Skeletal muscle cell (primary cell): ENCODE results near the gene SCUBE1.

Experiments used
- DNase-seq: peaks from one replicate; pipeline ENCODE4 v3.0.0-alpha.2; 2010; ENCODE audit warnings: low read depth
- H3K4me3 ChIP-seq: 2 replicates; pipeline ENCODE4 v1.5.1; 2011; ENCODE audit warnings: low read depth, mild to moderate bottlenecking, control low read depth, low read length, moderate library complexity

SCUBE1 gene

DNA sequence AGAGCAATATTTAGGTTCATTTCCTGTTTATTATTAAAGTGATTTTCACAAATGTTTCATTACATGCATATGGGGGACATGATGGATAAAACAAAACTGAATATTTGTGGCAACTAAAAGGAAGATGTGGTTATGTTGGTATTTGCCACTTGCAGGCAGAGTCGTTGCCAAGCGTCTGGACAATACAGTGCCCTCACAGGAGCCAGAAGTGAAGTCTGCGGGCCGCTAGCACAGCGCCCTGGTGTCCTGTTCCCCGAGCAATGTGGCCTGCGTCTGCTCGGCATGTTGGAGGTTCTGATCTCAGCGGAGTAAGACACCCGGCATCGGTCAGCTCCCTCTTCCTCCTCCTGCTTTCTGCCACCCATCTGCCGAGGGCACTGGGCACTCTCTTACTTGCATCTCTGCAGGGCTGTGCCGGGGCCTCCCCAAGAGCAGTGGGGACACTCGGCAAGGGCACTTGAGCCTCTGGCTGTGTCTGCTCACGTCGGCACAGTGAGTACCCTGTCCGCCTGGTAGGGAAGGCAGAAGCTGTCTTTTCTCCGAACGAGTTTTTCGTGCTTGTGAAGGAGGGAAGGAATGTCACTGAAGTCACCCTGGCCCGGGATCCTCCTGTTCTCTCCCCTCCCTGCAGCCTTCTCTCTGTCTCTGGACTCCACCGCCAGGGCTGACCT is 145.8 kb downstream of the SCUBE1 start:
- no peak for DNase-seq
- H3K4me3 ChIP-seq: no peak overlapping the region

DNA sequence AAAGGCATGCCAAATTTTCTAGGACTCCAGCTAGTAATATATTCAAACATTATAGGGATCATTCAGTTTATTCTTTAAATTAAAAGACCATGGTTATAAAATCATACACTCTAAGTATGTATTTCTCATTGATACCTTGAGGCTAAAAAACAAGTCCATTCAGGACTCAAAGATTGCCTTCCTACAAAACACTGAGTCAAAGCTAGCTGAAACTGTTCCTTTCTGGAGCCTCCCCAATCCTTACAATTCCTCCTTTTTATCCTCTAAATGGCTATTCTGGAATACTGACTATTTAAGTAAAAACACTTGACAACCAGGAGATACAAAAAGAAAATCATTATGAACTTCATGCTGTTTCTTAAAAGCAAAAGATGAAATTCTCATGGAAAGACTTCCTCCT is 151.3 kb downstream of the SCUBE1 start:
- H3K4me3 ChIP-seq: no peak overlapping the region
- no peak for DNase-seq

GRCh38 chr22:43188829-43189545 is 154.2 kb downstream of the SCUBE1 start:
- no peak overlapping the region for H3K4me3 ChIP-seq
- DNase-seq: no peak

- H3K4me3 ChIP-seq: peak overlapping the region; percentile 57
- DNase-seq: peak; percentile 74
Observed at GRCh38 chr22:43187171-43188099, 155.7 kb downstream of the SCUBE1 start.

GRCh38 chr22:43186272-43187170 is 156.7 kb downstream of the SCUBE1 start, which contains the start of gene TTLL12:
Gene TTLL12, minus strand, starts transcription at chr22:43187134. Its CDS starts 65 bp downstream, at chr22:43187069.
- no peak for DNase-seq
- H3K4me3 ChIP-seq: peak within 1 kb of the TSS; percentile 73

GRCh38 chr22:43185860-43186261 is 157.3 kb downstream of the SCUBE1 start:
- peak overlapping the region; percentile 73 for H3K4me3 ChIP-seq
- DNase-seq: no peak

DNA sequence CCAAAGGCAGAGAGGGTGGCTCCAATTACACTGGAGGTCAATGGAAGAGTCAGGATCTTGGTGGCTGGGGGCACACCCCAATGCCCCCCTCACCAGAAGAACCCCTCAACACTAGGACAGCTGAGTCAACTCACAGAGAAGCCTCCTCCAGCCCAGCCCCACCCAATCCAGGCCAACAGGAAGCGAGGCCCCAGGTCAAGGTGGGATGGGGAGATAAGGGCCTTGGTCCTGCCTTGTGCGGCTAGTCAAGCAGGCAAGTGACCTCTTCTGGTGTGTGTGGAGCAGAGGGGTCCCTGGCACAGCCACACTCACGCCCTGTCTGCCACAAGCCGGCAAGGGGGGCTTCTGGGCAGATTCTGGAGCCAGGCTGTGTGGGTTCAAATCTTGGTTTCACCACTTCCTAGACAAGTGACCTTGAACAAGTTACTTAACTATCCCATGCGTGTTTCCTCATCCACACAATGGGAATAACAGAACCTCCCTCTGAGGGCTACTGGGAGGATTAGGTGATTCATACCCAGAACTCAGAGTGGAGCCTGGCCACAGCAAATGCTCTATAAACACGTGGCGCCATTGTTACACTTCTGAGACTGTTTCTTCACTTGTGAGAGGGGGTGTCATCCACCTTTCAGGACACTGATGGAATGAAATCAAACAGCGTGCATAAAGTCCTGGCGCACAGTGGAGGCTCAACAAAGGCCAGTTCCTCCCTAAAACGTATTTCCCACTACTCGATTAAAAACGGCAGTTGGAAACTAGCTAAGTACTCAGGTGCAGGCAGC is 159.5 kb downstream of the SCUBE1 start:
- no peak for DNase-seq
- no peak overlapping the region for H3K4me3 ChIP-seq

DNA sequence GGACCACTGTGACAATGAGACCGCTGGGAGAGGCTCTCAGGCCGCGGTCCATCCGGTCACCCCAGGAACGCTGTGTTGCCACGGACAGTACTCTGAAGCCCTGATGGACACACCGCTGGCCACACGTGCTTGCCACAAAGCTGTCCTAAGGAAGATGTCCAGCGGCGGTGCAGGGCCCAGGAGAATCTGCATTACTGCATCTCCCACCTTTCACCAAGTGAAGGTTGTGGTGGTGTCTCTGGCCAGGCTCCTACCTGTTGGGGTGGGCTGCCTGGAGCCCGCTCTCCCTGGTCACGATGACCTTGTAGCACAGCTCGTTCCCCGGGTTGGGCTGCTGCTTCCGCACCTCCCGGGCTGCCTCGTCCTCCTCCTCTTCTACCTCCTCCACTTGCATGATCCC is 160.4 kb downstream of the SCUBE1 start:
- H3K4me3 ChIP-seq: no peak overlapping the region
- DNase-seq: no peak

DNA sequence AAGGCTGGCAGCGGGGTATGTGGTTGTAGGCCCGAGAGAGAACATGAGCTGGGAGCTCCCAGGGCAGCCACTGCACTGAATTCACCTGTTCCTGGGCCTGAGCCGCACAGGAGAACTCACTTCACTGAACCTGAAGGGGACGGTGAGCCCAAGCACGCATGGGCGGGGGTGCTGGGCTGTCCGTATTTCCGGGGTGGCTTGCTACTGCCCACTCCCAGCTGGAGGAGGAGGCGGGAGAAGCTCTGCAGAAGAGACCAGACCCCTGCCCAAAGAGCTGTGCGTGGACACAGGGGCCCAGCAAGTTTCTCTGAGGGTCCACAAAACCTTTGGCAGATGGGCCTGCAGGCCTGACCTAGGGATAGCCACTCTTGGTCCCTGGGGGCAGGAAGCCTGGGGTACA is 161.1 kb downstream of the SCUBE1 start:
- no peak for DNase-seq
- no peak overlapping the region for H3K4me3 ChIP-seq

- no peak for DNase-seq
- H3K4me3 ChIP-seq: no peak overlapping the region
Observed at GRCh38 chr22:43181321-43182076, 161.7 kb downstream of the SCUBE1 start.

GRCh38 chr22:43180670-43181069 is 162.5 kb downstream of the SCUBE1 start:
- H3K4me3 ChIP-seq: no peak overlapping the region
- no peak for DNase-seq

- DNase-seq: no peak
- H3K4me3 ChIP-seq: no peak overlapping the region
Observed at GRCh38 chr22:43179911-43180195, 163.3 kb downstream of the SCUBE1 start.

GRCh38 chr22:43179146-43179910 is 163.8 kb downstream of the SCUBE1 start:
- no peak for DNase-seq
- no peak overlapping the region for H3K4me3 ChIP-seq

DNA sequence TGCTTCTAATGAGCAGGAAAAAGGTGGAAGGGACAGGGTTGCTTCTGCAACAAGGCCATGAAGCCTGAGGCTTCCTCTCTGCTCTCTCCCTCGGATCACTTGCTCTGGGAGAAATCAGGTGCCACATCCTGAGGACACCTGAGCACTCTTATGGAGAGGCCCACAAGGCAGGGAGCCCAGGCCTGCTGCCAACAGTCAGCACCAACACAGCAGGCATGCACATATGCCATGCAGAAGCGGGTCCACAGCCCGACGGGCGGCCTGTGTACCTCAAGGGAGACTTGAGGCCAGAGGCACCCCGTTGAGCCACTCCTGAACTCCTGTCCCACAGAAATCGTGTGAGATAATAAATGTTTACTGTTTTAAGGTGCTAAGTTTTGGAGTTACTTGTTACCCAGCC is 165.7 kb downstream of the SCUBE1 start:
- no peak overlapping the region for H3K4me3 ChIP-seq

GRCh38 chr22:43176090-43176489 is 167.1 kb downstream of the SCUBE1 start:
- DNase-seq: no peak
- no peak overlapping the region for H3K4me3 ChIP-seq

More for the DNA sequence above, 165.7 kb downstream of the SCUBE1 start:
- no peak for DNase-seq

- no peak overlapping the region for H3K4me3 ChIP-seq
- DNase-seq: no peak
Observed at GRCh38 chr22:43174941-43175531, 168.1 kb downstream of the SCUBE1 start.
